SU-DHL-6 (cell line): ENCODE results near the gene BPIFB4.

Source experiments
- H2AFZ ChIP-seq: fragments of 200-600 bp; sonication (generic); 2 replicates; pipeline ENCODE4 v1.6.1; 2014; ENCODE audit warnings: low read depth, mild to moderate bottlenecking, moderate library complexity, mixed read lengths, antibody characterized with exemption, low read length; ENCODE audit not compliant: severe bottlenecking
- H3F3A ChIP-seq: fragments of 200-600 bp; shearing (Covaris generic); 2 replicates; pipeline ENCODE4 v1.6.0; 2016; ENCODE audit warnings: antibody characterized with exemption, mild to moderate bottlenecking; ENCODE audit not compliant: insufficient read depth
- H3K27ac ChIP-seq: fragments of 200-600 bp; sonication (generic); 2 replicates; pipeline ENCODE4 v1.5.1; 2016; ENCODE audit warnings: low read depth, mild to moderate bottlenecking, low read length, moderate library complexity, mixed read lengths
- H3K27me3 ChIP-seq: fragments of 200-600 bp; sonication (generic), shearing (Covaris generic); 2 replicates; pipeline ENCODE4 v1.6.0; 2014; ENCODE audit warnings: mild to moderate bottlenecking, low read length
- H3K36me3 ChIP-seq: fragments of 200-600 bp; sonication (generic); 2 replicates; pipeline ENCODE4 v1.6.1; 2014; ENCODE audit warnings: mild to moderate bottlenecking, low read length, mixed read lengths
- H3K4me2 ChIP-seq: fragments of 300-600, 200-600 bp; shearing (Covaris generic), sonication (generic); 2 replicates; pipeline ENCODE4 v1.6.0; 2014; ENCODE audit warnings: low read length, low read depth, mild to moderate bottlenecking; ENCODE audit not compliant: poor library complexity, severe bottlenecking
- H3K4me3 ChIP-seq: fragments of 200-600 bp; sonication (generic); 2 replicates; pipeline ENCODE4 v1.5.1; 2014; ENCODE audit warnings: antibody characterized with exemption, low read length, mild to moderate bottlenecking, mixed read lengths; ENCODE audit not compliant: insufficient read depth, poor library complexity, severe bottlenecking
- H3K79me2 ChIP-seq: fragments of 200-600 bp; sonication (generic); 2 replicates; pipeline ENCODE4 v1.6.1; 2014; ENCODE audit warnings: mild to moderate bottlenecking, low read length, moderate library complexity; ENCODE audit not compliant: insufficient read depth
- H3K9ac ChIP-seq: fragments of 200-600 bp; sonication (generic); 2 replicates; pipeline ENCODE4 v1.7.0; 2014; ENCODE audit warnings: mild to moderate bottlenecking, low read length
- H3K9me2 ChIP-seq: fragments of 200-600 bp; sonication (generic); replicated peaks from 2 replicates; pipeline ENCODE4 v1.6.1; 2014; ENCODE audit warnings: low read length; ENCODE audit not compliant: insufficient read depth
- H3K9me3 ChIP-seq: fragments of 200-600 bp; sonication (generic); 2 replicates; pipeline ENCODE4 v1.6.1; 2014; ENCODE audit warnings: low read length, mixed read lengths; ENCODE audit not compliant: insufficient read depth
- H4K20me1 ChIP-seq: fragments of 200-600 bp; sonication (generic); 2 replicates; pipeline ENCODE4 v1.6.1; 2014; ENCODE audit warnings: low read depth, mild to moderate bottlenecking, antibody characterized with exemption, low read length, moderate library complexity, mixed read lengths
- CTCF ChIP-seq: fragments of 200-600 bp; sonication (generic); IDR thresholded peaks from one replicate; pipeline ENCODE4 v1.5.1; 2017; ENCODE audit warnings: antibody characterized with exemption, mild to moderate bottlenecking, low read length, moderate library complexity; ENCODE audit not compliant: insufficient read depth, poor library complexity, severe bottlenecking
- EZH2phosphoT487 ChIP-seq: fragments of 200-600 bp; sonication (generic), shearing (Covaris generic); conservative IDR thresholded peaks from 2 replicates; pipeline ENCODE4 v1.6.1; 2018; ENCODE audit warnings: mild to moderate bottlenecking, antibody characterized with exemption, low read length, moderate library complexity, mixed read lengths

BPIFB4 gene

GRCh38 chr20:33034901-33035492 is 44.4 kb upstream of the BPIFB4 start:
- H3K4me3 ChIP-seq: no peak overlapping the region
- H3K27me3 ChIP-seq: no peaks in the 10 kb centered on the region
- no peak overlapping the region for H2AFZ ChIP-seq
- no peak for TF ChIP-seq EZH2phosphoT487
- TF ChIP-seq CTCF: no peak
- H3K36me3 ChIP-seq: no peaks in the 10 kb centered on the region
- H3F3A ChIP-seq: no peaks in the 10 kb centered on the region
- no peak overlapping the region for H3K9ac ChIP-seq
- H3K79me2 ChIP-seq: no peaks in the 10 kb centered on the region
- H3K9me3 ChIP-seq: no peaks in the 10 kb centered on the region
- no peaks in the 10 kb centered on the region for H3K9me2 ChIP-seq
- no peak overlapping the region for H3K27ac ChIP-seq
- H4K20me1 ChIP-seq: no peaks in the 10 kb centered on the region
- no peak overlapping the region for H3K4me2 ChIP-seq

GRCh38 chr20:33037456-33037855 is 42.0 kb upstream of the BPIFB4 start:
- Histone ChIP-seq H3F3A (no peaks in the 10 kb centered on the region), H3K4me2 (no peak overlapping the region), H3K9me3 (no peaks in the 10 kb centered on the region), H3K79me2 (no peaks in the 10 kb centered on the region), H3K36me3 (no peaks in the 10 kb centered on the region), H3K9ac (no peak overlapping the region), H3K4me3 (no peak overlapping the region), H3K27me3 (no peaks in the 10 kb centered on the region), H3K9me2 (no peaks in the 10 kb centered on the region), H2AFZ (no peak overlapping the region), H3K27ac (no peak overlapping the region), H4K20me1 (no peaks in the 10 kb centered on the region)
- no peak for TF ChIP-seq EZH2phosphoT487
- TF ChIP-seq CTCF: no peak

GRCh38 chr20:33038243-33038642 is 41.2 kb upstream of the BPIFB4 start:
- Histone ChIP-seq H3F3A (no peaks in the 10 kb centered on the region), H3K9me3 (no peaks in the 10 kb centered on the region), H4K20me1 (no peaks in the 10 kb centered on the region), H3K27me3 (no peaks in the 10 kb centered on the region), H3K9me2 (no peaks in the 10 kb centered on the region), H2AFZ (no peak overlapping the region), H3K27ac (no peak overlapping the region), H3K79me2 (no peaks in the 10 kb centered on the region), H3K9ac (no peak overlapping the region), H3K4me3 (no peak overlapping the region), H3K36me3 (no peaks in the 10 kb centered on the region), H3K4me2 (no peak overlapping the region)
- no peak for TF ChIP-seq CTCF
- TF ChIP-seq EZH2phosphoT487: no peak
